GM18507 (cell line): ENCODE results near the gene PEX6.
"Not testable (repeated sequence)": the region's sequence is repeated elsewhere in the genome, so short reads cannot be mapped to it uniquely, and the experiment has no call there.

ENCODE experiments used
- DNase-seq: peaks from one replicate; pipeline ENCODE4 v3.0.0; 2011; ENCODE audit warnings: low read depth; ENCODE audit not compliant: insufficient read length; ENCODE audit errors: extremely low spot score
- FAIRE-seq: peaks from 2 replicates; lab custom pipeline; 2011; peaks lifted over from hg19 to GRCh38; lab: Jason Lieb, UNC

PEX6 gene

DNA sequence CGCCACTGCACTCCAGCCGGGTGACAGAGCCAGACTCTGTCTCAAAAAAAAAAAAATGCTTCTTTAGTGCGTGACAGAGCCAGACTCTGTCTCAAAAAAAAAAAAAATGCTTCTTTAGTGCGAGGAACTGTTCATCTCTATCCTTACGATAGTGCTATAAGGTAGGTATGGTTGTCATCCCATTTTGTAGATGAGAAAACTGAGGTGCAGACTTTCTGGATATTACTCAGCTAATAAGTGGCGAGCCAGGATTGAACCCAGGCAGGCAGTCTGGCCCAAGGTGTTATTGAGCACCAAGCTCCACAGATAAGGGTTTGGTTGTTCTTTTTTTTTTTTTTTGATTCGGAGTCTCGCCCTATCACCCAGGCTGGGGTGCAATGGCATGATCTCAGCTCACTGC, 22.9 kb upstream of the PEX6 start:
- DNase-seq: no peak

DNA sequence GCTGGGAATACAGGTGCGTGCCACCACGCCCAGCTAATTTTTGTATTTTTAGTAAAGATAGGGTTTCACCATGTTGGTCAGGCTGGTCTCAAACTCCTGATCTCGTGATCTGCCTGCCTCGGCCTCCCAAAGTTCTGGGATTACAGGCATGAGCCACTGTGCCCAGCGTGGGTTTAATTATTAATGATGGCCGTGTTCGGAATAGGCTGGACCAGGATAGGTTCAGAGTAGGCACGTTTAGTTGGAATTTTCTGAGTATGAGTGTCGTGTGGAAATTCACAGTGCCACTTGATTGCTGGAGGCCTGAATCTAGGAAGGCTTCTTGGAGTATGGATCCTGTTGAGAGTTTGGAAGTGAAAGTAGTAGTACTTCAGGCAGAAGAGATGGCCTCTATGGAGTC, 19.2 kb upstream of the PEX6 start:
- not testable (repeated sequence) for DNase-seq, FAIRE-seq

More for the DNA sequence above, 22.9 kb upstream of the PEX6 start:
- no peak for FAIRE-seq

DNA sequence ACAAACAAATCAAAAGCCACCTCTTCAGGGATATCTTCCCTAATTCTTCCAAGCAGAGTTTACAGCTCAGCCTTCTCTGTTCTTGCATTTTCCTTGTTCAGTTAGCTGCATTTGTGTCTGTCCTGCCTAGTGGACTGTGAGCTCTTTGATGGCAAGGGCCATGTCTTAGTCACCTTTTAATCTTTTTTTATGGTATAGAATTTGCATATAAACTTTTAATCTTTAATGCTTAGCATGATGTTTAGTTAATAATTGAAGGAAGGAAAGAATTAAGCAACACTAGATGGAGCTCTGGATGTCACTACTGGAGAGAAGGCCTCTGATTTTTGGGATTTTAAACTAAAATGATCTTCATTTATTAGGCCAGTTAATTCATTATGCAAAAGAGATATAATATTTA, 17.5 kb upstream of the PEX6 start:
- no peak for FAIRE-seq
- DNase-seq: no peak

DNA sequence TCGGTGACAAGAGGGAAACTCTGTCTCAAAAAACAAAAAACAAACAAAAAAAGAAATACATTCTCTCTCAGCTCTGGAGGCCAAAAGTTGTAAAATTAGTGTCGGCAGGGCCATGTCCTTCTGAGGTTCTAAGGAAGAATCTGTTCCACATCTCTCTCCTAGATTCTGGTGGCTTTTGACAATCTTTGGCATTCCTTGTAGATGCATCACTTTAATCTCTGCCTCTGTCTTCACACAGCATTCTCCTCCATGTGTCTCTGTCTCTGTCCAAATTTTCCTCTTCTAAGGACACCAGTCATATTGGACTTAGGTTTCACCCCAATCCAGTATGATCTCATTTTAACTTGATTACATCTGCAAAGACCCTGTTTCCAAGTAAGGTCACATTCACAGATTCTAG, 14.5 kb upstream of the PEX6 start:
- DNase-seq (no peak), FAIRE-seq (no peak)

DNA sequence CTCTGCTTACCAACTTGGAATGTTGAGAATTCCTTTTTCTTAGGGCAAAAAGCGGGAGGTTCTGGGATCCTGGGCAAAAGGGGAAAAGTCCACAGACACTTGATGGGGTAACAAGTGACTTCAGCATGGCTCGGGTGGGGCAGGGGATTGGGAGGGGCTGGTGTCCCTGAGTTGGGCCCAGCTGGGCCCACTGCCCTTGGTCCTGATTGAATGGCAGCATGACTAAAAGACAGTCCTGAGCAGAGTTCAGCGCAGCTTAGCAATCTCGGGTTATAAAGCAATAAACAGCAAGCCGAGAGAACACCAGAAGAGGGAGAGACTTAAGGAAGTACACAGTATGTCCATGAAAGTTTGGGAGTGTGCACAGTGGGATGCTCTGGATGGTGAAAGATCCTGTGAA, 10.9 kb upstream of the PEX6 start:
- DNase-seq: no peak
- FAIRE-seq: no peak

DNA sequence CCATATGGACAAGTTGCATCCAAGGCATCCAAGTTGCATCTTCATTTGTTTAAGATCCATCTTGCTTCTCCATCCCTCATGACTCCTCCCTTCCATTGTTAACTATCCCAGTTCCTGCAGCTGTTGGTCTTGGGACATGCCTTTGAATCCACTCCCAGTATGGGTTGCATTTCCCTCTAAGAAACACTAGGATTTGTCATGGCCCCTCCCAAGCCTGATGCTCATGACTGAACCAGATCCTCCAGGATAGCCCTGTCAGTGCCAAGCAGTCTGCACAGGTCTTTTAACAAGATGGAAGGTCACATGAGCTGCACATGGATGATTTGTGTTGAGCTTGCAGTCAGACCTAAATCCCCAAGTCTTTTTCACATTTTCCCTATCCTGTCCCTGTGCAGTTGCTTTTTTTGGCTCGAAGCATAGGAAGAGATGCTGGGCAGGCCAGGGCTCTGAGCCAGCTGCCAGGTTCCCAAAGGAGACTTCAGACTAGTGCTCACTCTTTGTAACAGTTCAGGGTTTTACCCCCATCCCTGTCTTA, 9.6 kb upstream of the PEX6 start:
- FAIRE-seq: no peak
- DNase-seq: no peak

DNA sequence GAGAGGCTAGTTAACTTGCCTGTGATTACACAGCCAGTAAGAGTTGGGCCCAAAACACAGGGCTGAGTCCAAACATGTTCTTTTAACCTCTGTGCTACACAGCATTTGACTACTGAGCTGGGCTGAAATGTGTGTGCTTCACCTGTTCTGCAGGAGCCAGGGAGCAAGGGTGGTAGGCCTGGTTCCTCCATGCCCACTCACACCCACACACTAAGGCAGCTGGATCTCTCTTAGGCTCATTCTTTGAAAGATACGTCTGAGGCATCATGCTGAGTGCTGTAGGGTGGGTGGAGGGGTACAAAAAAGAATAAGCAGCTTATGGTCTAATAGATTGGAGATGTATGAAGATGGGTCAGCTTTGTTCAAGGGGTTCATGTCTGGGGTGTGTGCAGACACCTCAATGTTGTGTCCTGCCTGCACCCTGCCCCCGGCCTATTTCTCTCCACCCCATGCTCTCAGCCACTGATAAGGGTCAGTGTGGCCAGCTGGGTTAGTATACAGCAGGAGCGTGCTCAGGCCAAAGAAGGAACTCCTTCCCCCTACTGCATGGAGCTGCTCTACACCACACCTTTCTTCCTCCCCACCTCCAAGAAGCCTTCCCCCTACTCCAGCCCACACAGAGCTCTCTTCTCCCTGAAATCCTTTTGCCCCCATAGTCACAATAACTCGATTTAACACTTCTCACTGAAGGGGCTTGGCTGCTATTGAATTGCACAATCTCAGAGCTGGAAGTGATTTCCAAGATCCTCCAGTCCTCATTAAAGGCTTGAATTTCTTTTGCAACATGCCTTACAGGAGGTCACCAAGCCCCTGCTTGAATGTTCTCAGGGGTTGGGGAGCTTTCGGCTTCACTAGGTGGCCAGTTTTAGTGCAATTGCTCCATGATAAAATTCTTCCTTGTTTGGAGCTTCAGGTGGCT, 8.8 kb upstream of the PEX6 start:
- no peak for FAIRE-seq

DNA sequence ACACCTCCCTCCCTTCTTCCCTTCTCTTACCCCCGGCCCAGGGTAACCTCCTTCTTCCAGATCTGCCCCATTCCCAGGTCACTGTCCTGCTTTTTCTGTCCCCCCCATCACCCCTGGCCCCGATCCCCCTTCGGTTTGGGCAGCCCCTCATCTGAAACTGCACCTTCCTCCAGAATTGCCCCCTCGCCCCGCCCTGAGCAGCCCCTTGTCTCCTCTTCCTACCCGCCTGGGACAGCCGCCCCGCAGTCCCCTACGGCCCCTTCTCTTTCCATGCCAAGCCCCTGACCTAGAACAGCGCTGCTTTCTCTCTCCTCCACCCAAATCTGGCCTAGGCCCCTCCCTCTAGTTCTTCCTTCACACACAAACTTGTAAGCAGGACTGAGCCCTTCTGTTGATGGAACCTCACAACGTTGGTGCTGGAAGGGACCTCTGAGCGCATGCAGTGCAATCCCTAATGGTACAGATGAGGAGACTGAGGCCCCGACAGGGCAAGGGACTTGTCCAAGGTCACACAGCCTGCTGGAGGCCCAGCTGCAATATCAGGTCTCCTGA, 6.0 kb upstream of the PEX6 start:
- DNase-seq (no peak), FAIRE-seq (no peak)

More for the DNA sequence above, 8.8 kb upstream of the PEX6 start:
- no peak for DNase-seq

DNA sequence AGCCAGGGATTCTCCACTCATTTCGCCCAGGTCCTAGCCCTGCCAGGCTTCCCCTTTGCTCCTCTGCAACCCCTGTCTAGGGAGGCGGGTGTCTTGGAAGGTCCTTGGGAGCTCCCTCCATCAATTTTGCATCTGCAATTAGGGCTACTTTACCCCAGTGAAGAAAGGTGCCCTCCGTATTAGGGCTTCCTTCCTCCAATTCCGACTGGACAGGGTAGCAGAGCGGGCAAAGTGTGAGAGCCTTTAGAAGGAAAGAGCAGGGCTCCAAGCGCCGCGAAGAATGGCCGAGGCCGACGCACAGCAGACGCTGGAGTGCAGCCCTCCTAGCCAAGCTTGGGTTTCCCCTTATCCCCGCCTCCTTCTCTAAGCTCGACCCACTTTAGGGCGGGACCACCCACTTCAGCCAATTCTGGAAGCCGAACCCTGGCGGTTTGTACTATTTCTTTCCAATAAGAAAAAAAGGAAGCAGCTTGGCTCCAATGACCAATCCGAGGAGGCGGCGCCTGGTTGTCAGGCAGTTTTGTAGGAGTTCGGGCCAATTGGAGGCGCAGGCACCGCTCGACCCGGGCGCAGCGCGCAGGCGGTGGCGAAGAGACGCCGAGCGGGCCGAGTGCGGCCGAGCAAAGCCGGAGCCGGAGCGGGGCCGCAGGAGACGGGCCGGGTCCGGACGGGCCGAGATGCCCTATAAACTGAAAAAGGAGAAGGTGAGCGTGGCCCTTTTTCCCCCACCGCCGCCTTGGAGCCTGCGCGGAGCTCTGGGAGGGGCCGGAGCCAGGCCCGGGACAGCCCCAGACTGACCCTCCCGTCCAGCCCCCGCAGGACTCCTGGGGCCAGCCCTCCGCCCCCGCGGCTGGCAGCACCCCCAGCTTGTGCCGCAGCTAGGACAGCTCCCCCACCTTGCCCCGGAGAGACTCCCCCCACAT, 5.3 kb upstream of the PEX6 start, which contains the start of gene PPP2R5D:
PPP2R5D (plus strand) TSS at position 570 of the 923 bp plus-strand sequence; CDS start at position 678, 108 bp downstream.
- peak; percentile 98 for FAIRE-seq

DNA sequence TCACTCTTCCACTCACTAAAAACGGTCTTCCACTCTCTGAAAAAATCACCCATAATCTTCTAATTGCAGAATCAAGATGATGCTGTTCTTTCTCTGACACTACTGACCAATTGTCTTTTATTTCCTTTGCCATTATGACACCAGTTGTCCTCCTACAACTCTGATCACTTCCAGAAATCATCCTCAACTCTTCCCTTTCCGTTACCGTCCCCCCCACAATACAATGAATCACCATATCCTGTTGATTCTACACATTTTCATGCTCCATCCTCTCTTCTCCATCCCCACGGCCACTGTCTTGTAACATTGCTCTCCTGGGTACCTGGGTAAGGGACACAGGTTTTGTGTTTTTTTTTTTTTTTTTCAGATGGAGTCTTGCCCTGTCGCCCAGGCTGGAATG, 2.9 kb upstream of the PEX6 start:
- no peak for FAIRE-seq
- DNase-seq: no peak

More for the DNA sequence above, 5.3 kb upstream of the PEX6 start, which contains the start of gene PPP2R5D:
- peak; percentile 94 for DNase-seq

DNA sequence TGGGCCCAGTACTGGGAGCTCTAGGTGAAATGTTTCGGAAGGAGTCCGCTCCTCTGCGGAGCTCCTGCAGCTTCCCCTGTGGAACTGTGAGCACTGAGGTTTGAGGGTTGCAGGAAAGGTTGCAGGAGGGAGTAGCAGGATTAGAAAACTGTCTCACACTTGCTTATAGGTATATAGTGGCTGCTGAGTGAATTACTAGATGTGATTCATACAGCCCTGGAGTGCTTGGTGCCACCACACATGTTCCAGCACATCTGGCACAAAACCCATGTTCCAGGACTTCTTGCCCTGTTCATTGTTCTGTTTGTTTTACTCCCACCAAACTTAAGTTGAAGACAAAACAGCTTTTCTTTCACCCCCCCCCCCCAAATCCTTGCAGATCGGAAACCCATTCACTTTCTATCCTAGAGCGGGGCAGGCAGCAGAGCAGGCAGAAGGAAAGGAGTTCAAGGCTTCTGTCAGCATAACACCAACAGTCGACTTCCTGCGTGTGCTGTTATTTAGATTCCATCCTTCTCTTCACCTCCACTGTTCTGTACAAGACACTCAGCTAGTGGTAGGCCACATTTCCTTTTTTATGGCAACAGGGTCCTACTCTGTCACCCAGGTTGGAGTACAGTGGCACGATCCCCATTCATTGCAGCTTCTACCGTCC, 669 bp upstream of the PEX6 start:
- no peak for DNase-seq
- no peak for FAIRE-seq

DNA sequence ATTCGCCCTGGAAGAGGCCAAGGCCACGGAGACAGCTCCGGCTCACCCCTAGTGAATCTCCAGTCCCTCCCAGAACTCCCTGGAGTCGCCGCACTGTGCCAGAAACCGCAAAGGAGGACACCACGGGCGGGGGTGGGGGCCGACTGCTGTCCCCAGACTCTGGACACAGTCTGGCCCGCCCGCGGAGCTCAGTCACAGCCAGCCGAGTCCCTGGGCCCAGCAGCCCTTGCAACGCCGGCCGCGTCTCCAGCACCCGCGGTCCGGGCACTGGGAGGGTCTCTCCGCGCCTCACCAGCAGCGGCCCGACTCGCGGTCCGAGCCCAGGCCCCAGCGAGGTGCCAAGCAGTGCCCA, 518 bp downstream of the PEX6 start:
- FAIRE-seq (no peak), DNase-seq (no peak)

DNA sequence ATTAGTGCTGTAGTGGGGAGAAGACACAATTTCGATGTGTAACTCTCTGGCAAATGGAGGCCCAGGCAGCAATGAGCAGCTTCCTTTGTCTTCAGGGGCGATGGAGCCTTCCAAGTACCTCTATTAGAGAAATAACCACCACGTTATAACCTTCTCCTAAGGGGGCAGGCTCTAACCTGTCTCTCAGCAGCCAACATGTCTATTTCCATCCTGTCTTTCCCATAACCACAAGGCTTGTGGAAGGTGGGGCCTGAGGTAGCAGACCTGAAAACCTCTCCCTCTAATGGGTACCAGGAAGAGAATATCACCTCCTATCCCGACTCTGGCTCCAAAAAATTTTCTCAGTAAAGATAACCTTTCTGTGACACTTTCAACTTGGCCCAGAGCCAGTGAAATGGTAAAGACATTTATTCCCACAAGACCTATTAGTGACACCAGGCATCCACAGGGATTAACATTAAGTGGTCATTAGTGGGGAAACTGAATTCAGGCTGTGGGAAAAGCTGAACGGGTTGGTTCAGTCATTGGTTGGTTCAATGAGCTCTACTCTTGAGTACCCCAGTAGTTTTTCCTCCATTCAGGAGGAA, 4.0 kb downstream of the PEX6 start:
- DNase-seq (no peak), FAIRE-seq (no peak)

DNA sequence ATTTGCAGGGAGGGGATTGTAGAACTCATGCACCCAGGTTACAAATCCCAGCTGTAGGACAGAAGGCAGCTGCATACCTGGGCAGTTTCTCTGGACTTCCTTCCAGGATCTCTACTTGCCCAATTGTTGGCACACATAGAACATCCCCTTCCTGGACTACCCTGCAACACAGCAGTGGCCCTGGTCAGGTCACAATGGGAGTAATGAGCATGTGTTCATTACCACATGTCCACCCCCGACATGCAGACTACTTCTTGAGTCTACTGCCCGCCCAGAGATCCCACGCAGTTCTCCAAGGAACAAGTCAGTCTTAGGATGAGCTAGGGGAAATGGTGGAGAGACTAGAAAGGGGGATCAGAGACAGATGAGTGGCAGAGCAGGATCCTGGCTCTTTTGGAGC, 5.1 kb downstream of the PEX6 start:
- DNase-seq: no peak
- FAIRE-seq: no peak

DNA sequence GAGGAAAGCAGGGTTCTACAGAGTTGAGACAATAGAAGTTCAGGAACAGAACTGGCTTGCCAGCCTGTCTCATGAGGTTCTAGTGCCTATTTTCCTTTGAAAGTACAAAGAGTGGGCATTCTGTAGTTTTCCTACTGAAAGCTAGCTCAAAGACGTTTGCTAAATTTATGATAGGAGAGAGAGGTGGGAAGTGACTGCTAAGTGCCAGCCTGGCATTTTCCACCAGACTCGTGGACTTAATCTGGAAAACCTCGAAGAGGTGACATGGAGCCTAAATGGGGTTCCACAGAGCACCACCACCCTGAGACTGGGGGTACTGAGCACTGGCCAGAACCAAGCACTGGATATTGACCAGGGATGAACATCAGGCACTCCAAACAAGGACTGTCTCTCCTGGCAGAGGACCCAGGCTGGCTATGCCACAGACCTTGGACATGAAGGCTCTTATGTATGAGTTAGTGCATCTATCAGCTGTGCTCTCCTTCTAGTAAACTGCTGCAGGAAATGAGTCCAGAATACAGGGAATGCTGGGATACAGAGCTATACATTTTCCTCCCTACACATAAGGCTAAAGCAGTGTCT, 7.1 kb downstream of the PEX6 start:
- FAIRE-seq: no peak
- no peak for DNase-seq

DNA sequence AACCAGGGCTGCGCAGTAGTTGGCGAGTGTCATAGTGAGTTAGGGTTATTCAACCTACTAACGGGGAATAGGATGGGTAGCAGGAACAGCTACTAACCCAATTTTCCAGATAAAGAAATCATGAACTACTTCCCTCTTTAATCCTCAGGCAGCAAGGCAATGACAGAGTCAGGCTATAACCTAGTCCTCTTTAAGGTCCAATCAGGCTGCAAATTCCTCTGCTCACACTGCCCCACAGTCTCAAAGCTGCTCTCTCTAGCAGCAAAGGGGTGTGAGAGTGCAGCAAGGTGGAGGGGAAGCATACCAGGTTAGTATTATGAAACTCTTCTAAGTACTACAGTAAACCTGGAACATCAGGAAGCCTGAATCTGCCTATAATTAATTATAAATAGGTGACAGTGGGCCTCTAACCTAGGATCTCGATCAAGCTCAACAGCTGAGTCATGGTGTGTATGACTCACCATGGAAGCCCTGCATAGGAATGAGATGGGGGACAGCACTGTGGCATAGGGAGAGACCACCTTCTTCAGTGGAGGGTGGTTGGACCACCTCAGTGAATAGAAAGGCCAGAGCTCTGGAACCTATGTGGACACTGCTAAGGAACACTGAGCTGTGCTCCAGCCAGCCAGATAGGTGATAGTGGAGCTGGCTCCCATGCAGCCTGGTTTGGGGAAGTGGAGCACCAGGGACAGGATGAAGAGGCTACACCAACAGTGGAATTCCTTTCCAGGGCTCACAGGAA, 7.9 kb downstream of the PEX6 start:
- DNase-seq: no peak
- FAIRE-seq: no peak

DNA sequence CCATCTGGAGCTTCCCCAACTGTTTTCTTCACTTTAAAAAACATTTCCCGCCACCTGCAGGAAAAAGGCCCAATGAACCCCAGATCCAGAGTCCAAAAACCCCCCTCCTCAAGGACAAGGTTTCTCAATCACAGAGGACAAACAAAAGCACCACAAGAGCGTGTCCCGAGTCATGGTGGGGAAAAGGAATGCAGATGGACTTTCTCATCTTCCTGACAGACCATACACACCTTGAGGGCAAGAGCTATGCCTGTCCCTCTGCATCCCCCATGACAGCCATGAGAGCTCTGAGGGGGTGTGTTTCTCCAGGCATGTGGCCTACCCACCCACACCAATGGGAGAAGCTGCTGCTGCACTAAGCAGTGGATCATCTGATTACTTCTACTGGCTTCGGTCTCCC, 9.0 kb downstream of the PEX6 start:
- FAIRE-seq (no peak), DNase-seq (no peak)

DNA sequence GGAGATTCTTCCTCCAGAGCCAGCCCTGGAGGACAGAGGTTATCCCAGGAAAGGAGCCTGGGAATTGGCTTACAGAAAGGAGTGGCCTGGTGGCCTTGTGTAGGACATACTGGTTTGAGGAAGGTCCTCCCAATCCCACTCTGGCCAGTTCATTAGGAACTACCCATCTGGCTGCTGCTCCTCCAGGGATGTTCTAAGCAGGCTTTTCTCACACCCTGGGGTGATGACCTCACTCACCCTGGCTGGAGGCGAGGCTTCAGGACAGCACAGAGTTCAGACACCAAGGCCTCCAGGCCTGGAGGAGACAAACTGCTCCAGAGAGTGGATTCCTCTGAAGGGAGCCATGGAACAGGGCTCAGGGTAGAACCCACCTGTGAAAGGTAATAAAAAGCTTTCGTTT, 9.6 kb downstream of the PEX6 start:
- DNase-seq (no peak), FAIRE-seq (no peak)
